Left lung (tissue), 10 donors: Measurements from ENCODE around the gene PRMT3. TPM values are rescaled to one million over a fixed set of nuclear protein-coding genes. Genes with fewer than 3 reads are reported as not detected.
"Not testable (repeated sequence)": the region's sequence is repeated elsewhere in the genome, so short reads cannot be mapped to it uniquely, and the experiment has no call there.

Experiments
- ATAC-seq: fragments of 200-7000 bp; cut with Tn5 transposase; one replicate; pipeline ENCODE4 v1.9.1; 2020; ENCODE audit warnings: moderate library complexity
- DNase-seq, 4 donors: peaks; one replicate each; pipeline ENCODE4 v3.0.0-alpha.2; 2013 to 2020
- H3K27ac ChIP-seq, 2 donors: fragments of 200-600 bp; sonication (generic) in 1 of 2; one replicate each; pipeline versions ENCODE4 v1.5.0 to v1.8.0; 2020 to 2021
- H3K27me3 ChIP-seq, 2 donors: fragments of 200-600 bp; sonication (generic) in 1 of 2; one replicate each; pipeline versions ENCODE4 v1.5.0 to v1.8.0; 2020 to 2021
- H3K36me3 ChIP-seq, 2 donors: fragments of 200-600 bp; sonication (generic) in 1 of 2; one replicate each; pipeline versions ENCODE4 v1.5.0 to v1.8.0; 2020 to 2021
- H3K4me1 ChIP-seq, 2 donors: fragments of 200-600 bp; one replicate each; pipeline ENCODE4 v1.8.0; 2021
- H3K4me3 ChIP-seq, 2 donors: fragments of 200-600 bp; sonication (generic) in 1 of 2; one replicate each; pipeline versions ENCODE4 v1.5.0 to v1.8.0; 2020 to 2021; ENCODE audit warnings: mild to moderate bottlenecking in 1 of 2
- H3K9me3 ChIP-seq, 2 donors: fragments of 200-600 bp; sonication (generic) in 1 of 2; one replicate each; pipeline versions ENCODE4 v1.5.0 to v1.8.0; 2020 to 2021
- intact Hi-C, 2 donors: fragments of 100-400 bp; cut with DNase I; formaldehyde crosslinking; loops; one replicate each; pipeline versions ENCODE4 v1.11.2 to v1.14.2; 2022
- polyA plus RNA-seq, 6 donors: library from polyadenylated mRNA; unstranded; fragments of 120-200 nt; gene quantifications; one replicate each; pipeline ENCODE4 v1.2.1, GENCODE V29; 2013; ENCODE audit not compliant: insufficient read length in 6 of 6
- total RNA-seq, 2 donors: library from RNA; stranded (reverse); fragmentation: NEBNext Ultra II Directional; extraction: Animal tissue kit (Norgen Biotek cat#: 25700); gene quantifications; one replicate each; pipeline ENCODE4 v1.2.1, GENCODE V29; 2021
- TF ChIP-seq, protein P1 (sequence below), 2 donors: fragments of 200-600 bp; sonication (generic) in 1 of 2; IDR thresholded peaks; one replicate each; pipeline versions ENCODE4 v1.5.0 to v1.8.0; 2021; ENCODE audit warnings: antibody characterized with exemption in 2 of 2
- donor health status: DM: no; HTN: yes; CAD: no.
- donor health status: DM: no; HTN: no; CAD: no.

The PRMT3 gene
- total and polyA plus RNA-seq, 8 donors: 8.0 to 17.3 (median 15.3) TPM

DNA sequence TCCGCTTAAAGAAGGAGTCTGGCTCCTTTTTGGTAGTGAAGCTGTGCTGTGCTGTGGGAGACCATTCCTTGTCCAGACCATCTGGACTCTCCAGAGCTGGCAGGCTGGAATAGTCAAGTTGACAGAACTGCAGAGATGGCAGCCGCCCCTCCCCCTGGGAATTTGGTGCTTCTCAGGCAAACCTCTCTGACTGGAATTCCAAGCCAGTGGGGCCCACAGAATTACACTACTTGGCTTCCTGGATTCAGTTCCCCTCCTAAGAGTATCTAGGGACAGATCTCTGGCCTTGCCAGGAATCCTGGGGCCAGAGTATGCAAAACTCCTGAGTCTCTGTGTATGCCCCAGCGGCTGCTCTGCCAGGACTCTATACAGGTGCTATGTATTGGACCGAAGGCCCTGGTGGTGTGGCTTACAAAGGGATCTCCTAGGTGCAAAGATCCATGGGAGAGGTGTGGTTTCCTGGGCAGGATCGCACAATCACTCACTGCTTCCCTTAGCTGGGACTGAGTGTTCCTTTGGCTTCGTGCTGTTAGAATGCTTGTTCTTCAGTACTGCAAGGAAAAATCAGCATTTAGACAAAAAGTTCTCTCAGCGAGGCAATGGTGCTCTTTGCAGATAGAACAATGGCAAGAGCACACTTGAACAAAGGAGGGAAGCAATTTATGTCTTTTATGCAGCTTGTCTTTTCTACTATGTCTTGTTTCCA is 86.8 kb downstream of the PRMT3 start:
- intact Hi-C loops: no loop called here

GRCh38 chr11:20474882-20475517 is 87.5 kb downstream of the PRMT3 start:
- H3K9me3 ChIP-seq: no peaks in the 10 kb centered on the region
- TF ChIP-seq, protein P1, sequence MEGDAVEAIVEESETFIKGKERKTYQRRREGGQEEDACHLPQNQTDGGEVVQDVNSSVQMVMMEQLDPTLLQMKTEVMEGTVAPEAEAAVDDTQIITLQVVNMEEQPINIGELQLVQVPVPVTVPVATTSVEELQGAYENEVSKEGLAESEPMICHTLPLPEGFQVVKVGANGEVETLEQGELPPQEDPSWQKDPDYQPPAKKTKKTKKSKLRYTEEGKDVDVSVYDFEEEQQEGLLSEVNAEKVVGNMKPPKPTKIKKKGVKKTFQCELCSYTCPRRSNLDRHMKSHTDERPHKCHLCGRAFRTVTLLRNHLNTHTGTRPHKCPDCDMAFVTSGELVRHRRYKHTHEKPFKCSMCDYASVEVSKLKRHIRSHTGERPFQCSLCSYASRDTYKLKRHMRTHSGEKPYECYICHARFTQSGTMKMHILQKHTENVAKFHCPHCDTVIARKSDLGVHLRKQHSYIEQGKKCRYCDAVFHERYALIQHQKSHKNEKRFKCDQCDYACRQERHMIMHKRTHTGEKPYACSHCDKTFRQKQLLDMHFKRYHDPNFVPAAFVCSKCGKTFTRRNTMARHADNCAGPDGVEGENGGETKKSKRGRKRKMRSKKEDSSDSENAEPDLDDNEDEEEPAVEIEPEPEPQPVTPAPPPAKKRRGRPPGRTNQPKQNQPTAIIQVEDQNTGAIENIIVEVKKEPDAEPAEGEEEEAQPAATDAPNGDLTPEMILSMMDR (IDR thresholded peaks at IDR 0.05): no peak
- DNase-seq (no peak), ATAC-seq (no peak)
- peak overlapping the region in 1 of 2 donors; percentile 38 for H3K27ac ChIP-seq
- peaks cover 0 to 12% of the 10 kb centered on the region in 2 donors for H3K4me1 ChIP-seq
- intact Hi-C loops: no loop called here
- H3K27me3 ChIP-seq: no peaks in the 10 kb centered on the region
- peaks cover 0 to 8% of the 10 kb centered on the region in 2 donors for H3K36me3 ChIP-seq
- no peak overlapping the region for H3K4me3 ChIP-seq

More for the DNA sequence above, 86.8 kb downstream of the PRMT3 start:
- H3K27ac ChIP-seq: peak overlapping the region in 1 of 2 donors; percentile 38
- no peak for DNase-seq
- H3K4me1 ChIP-seq: peaks cover 0 to 12% of the 10 kb centered on the region in 2 donors
- no peaks in the 10 kb centered on the region for H3K9me3 ChIP-seq
- H3K36me3 ChIP-seq: peaks cover 0 to 11% of the 10 kb centered on the region in 2 donors
- no peak overlapping the region for H3K4me3 ChIP-seq
- no peaks in the 10 kb centered on the region for H3K27me3 ChIP-seq
- no peak for ATAC-seq
- TF ChIP-seq, protein P1 (IDR thresholded peaks at IDR 0.05): no peak

DNA sequence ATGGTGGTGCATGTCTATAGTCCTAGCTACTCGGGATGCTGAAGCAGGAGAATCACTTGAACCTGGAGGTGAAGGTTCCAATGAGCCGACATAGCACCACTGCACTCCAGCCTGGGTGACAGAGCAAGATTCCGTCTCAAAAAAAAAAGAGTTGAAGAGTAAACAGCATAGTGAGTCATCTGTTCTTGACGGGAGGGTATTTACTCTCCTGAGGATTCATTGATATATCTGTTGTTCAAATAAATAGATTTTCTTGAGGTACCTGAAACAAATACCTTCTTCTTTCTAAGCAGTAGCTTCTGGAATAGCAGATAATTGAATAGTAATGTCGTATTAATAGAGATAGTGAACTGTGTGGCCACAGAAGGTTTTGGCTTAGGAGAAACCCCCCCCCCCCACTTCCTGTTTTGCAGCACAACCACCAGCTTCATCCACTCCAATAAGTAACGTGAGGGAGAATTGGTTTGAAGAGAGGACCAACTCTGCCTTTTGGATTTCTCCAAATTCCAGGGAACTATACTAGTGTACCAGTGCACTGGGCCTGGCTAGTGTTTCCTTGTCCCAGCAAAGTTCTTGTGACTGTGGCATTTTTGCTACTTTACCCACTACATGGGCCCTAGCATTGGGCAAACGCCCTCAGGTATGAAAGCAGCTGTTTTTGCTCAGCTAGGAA is 90.0 kb downstream of the PRMT3 start:
- Histone ChIP-seq H3K4me3 (no peak overlapping the region), H3K27ac (no peak overlapping the region), H3K36me3 (no peaks in the 10 kb centered on the region), H3K27me3 (no peaks in the 10 kb centered on the region), H3K9me3 (no peaks in the 10 kb centered on the region), H3K4me1 (peaks cover 0 to 12% of the 10 kb centered on the region in 2 donors)
- DNase-seq: no peak
- no peak for ATAC-seq
- intact Hi-C loops: no loop called here
- TF ChIP-seq, protein P1 (IDR thresholded peaks at IDR 0.05): no peak

DNA sequence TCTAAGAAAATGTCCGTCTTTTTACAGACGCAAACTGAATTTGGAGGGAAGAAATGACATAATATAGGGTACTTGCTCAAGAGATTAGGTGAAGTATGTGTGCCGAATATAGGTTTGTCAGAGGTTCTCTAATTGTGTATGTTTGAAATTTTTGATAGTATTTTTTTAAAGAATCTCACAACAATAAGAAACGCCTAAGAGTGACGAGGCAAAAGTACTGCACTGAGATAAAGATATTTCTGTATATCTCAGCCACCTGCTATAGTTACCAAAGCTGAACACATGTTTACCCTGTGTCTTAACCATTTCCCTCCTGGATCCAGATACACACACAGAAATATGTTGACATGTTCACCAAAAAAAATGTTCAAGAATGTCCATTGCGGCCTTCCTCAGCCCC is 92.0 kb downstream of the PRMT3 start:
- no peaks in the 10 kb centered on the region for H3K36me3 ChIP-seq
- DNase-seq (no peak), ATAC-seq (no peak)
- H3K27me3 ChIP-seq: no peaks in the 10 kb centered on the region
- H3K27ac ChIP-seq: no peak overlapping the region
- TF ChIP-seq, protein P1 (IDR thresholded peaks at IDR 0.05): no peak
- intact Hi-C loops: no loop called here
- H3K9me3 ChIP-seq: no peaks in the 10 kb centered on the region
- H3K4me1 ChIP-seq: peaks cover 0 to 8% of the 10 kb centered on the region in 2 donors
- no peak overlapping the region for H3K4me3 ChIP-seq

DNA sequence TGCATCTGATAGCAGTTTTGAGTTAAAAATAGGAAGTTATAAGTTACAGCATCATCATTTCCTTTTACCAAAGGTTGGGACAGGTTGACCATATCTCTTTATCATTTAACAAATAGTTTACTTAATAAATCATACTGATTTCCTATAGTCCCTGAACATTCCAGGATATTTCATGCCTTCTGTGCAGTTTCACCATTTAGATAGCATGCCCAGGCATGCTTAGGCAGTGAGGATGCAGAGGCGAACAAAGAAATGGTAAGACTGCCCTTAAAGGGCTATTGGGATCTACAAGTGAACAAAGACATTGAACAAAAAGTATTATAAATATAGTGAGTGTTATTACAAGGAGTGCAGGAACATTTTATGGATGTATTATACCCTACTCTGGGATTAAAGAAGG is 96.4 kb downstream of the PRMT3 start:
- Histone ChIP-seq H3K36me3 (no peaks in the 10 kb centered on the region), H3K4me3 (no peak overlapping the region), H3K9me3 (no peaks in the 10 kb centered on the region), H3K27me3 (no peaks in the 10 kb centered on the region), H3K4me1 (no peaks in the 10 kb centered on the region), H3K27ac (no peak overlapping the region)
- TF ChIP-seq, protein P1 (IDR thresholded peaks at IDR 0.05): no peak
- no peak for ATAC-seq
- intact Hi-C loops: no loop called here
- DNase-seq: no peak

DNA sequence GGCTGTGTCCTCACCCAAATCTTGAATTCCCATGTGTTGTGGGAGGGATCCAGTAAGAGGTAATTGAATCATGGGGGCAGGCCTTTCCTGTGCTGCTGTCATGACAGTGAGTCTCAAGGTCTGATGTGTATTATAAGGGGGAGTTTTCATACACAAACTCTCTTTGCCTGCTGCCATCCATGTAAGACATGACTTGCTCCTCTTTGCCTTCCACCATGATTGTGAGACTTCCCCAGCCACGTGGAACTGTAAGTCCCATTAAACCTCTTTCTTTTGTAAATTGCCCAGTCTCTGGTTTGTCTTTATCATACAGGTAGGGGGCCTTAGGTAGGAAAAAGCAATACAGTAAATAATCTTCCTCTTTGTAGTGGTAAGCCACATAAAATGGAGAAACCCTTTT is 96.9 kb downstream of the PRMT3 start:
- intact Hi-C loops, ATAC-seq, H3K4me3 ChIP-seq, DNase-seq, H3K9me3 ChIP-seq, H3K27me3 ChIP-seq, H3K27ac ChIP-seq, H3K4me1 ChIP-seq, H3K36me3 ChIP-seq: not testable (repeated sequence)
